ENCODE data around the gene ADNP2. TPM values are rescaled to one million over a fixed set of nuclear protein-coding genes. Genes with fewer than 3 reads are reported as not detected.

The ADNP2 gene
- total RNA-seq, 4 donors from 2014 or later: 16.4 to 28.4 (median 17.8) TPM

GRCh38 chr18:80132180-80132812 is 23.2 kb downstream of the ADNP2 start:
- intact Hi-C loops (cut with DNase I): no loop called here
- Histone ChIP-seq H3K27me3 (no peaks in the 10 kb centered on the region), H3K27ac (no peak overlapping the region), H3K4me1 (no peaks in the 10 kb centered on the region), H3K9me3 (no peaks in the 10 kb centered on the region), H3K4me3 (replicated peaks in 1 of 3) (no peak overlapping the region), H3K36me3 (peaks cover 21 to 25% of the 10 kb centered on the region in 2 donors)
- TF ChIP-seq CTCF (IDR thresholded peaks at IDR 0.05): no peak
- no peak for TF ChIP-seq POLR2A (IDR thresholded peaks at IDR 0.05)
- no peak for DNase-seq
- 88 to 89% methylated on average over 3 of the region's 3 CpGs for WGBS, 2 donors

GRCh38 chr18:80133124-80133523 is 24.1 kb downstream of the ADNP2 start:
- DNase-seq: no peak
- H3K4me1 ChIP-seq: no peaks in the 10 kb centered on the region
- no peaks in the 10 kb centered on the region for H3K9me3 ChIP-seq
- 86 to 87% methylated on average over 1 of the region's 1 CpG for WGBS, 2 donors
- no peaks in the 10 kb centered on the region for H3K27me3 ChIP-seq
- peaks cover 29 to 34% of the 10 kb centered on the region in 2 donors for H3K36me3 ChIP-seq
- TF ChIP-seq CTCF (IDR thresholded peaks at IDR 0.05) (no peak), POLR2A (IDR thresholded peaks at IDR 0.05) (no peak)
- intact Hi-C loops (cut with DNase I): no loop called here
- no peak overlapping the region for H3K27ac ChIP-seq
- no peak overlapping the region for H3K4me3 ChIP-seq (replicated peaks in 1 of 3)

GRCh38 chr18:80135136-80135535 is 26.1 kb downstream of the ADNP2 start:
- Histone ChIP-seq H3K9me3 (no peaks in the 10 kb centered on the region), H3K27ac (no peak overlapping the region), H3K4me3 (replicated peaks in 1 of 3) (no peak overlapping the region), H3K27me3 (no peaks in the 10 kb centered on the region), H3K4me1 (no peaks in the 10 kb centered on the region), H3K36me3 (peaks cover 30 to 36% of the 10 kb centered on the region in 2 donors)
- TF ChIP-seq POLR2A (IDR thresholded peaks at IDR 0.05) (no peak), CTCF (IDR thresholded peaks at IDR 0.05) (no peak)
- WGBS, 2 donors: 72 to 97% methylated on average over 1 of the region's 1 CpG
- intact Hi-C loops (cut with DNase I): no loop called here
- DNase-seq: no peak

- Histone ChIP-seq H3K9me3 (no peaks in the 10 kb centered on the region), H3K36me3 (peaks cover 30 to 36% of the 10 kb centered on the region in 2 donors), H3K4me3 (replicated peaks in 1 of 3) (no peak overlapping the region), H3K27ac (no peak overlapping the region), H3K4me1 (no peaks in the 10 kb centered on the region), H3K27me3 (no peaks in the 10 kb centered on the region)
- intact Hi-C loops (cut with DNase I): no loop called here
- 91 to 100% methylated on average over 6 to 7 of the region's 8 CpGs for WGBS, 2 donors
- no peak for DNase-seq
- TF ChIP-seq POLR2A (IDR thresholded peaks at IDR 0.05) (no peak), CTCF (IDR thresholded peaks at IDR 0.05) (no peak)
Measured at GRCh38 chr18:80136679-80137078, 27.6 kb downstream of the ADNP2 start.

GRCh38 chr18:80137137-80137536 is 28.1 kb downstream of the ADNP2 start:
- no peaks in the 10 kb centered on the region for H3K4me1 ChIP-seq
- DNase-seq: no peak
- 91 to 94% methylated on average over 6 to 14 of the region's 14 CpGs for WGBS, 2 donors
- no peak overlapping the region for H3K4me3 ChIP-seq (replicated peaks in 1 of 3)
- TF ChIP-seq POLR2A (IDR thresholded peaks at IDR 0.05) (no peak), CTCF (IDR thresholded peaks at IDR 0.05) (no peak)
- H3K27ac ChIP-seq: no peak overlapping the region
- intact Hi-C loops (cut with DNase I): no loop called here
- no peaks in the 10 kb centered on the region for H3K27me3 ChIP-seq
- H3K36me3 ChIP-seq: peaks cover 30 to 36% of the 10 kb centered on the region in 2 donors
- no peaks in the 10 kb centered on the region for H3K9me3 ChIP-seq
